IMR-90 (cell line): ENCODE data around the gene VOPP1. TPM values are rescaled to one million over a fixed set of nuclear protein-coding genes. Genes with fewer than 3 reads are reported as not detected.

Experiments used
- ATAC-seq: fragments of 200-7000 bp; cut with Tn5 transposase; 2 replicates; pipeline ENCODE4 v1.9.1; 2020; ENCODE audit warnings: low read depth, mild to moderate bottlenecking, moderate library complexity
- BruUV-seq: library from RNA; stranded (reverse); fragments of 400-500 nt; replicated peaks from 2 replicates; lab custom pipeline; 2021; lab: Mats Ljungman, UMichigan
- CTCF ChIA-PET: fragments of 300-600 bp; formaldehyde crosslinking; extraction: SDS; loops from one replicate; lab custom pipeline; 2021; ENCODE audit warnings: antibody characterized with exemption; lab: Yijun Ruan, JAX
- POLR2A ChIA-PET: fragments of 300-600 bp; sonication (Branson Sonifier 250); formaldehyde crosslinking; loops from one replicate; lab custom pipeline; 2022; ENCODE audit warnings: antibody characterized with exemption; ENCODE audit not compliant: unreplicated experiment; lab: Charles Lee
- DNase-seq: peaks from one replicate; pipeline ENCODE4 v3.0.0; 2013
- H2AFZ ChIP-seq: replicated peaks from 2 replicates; pipeline ENCODE3; 2013; ENCODE audit warnings: low read length, mild to moderate bottlenecking; ENCODE audit not compliant: poor library complexity
- H2AK5ac ChIP-seq: 2 replicates; pipeline ENCODE4 v1.6.1; 2013; ENCODE audit warnings: low read depth, low read length, inconsistent platforms
- H2AK9ac ChIP-seq: replicated peaks from 2 replicates; pipeline ENCODE3; 2013; ENCODE audit warnings: mild to moderate bottlenecking, low read depth, low read length, moderate library complexity; ENCODE audit not compliant: poor library complexity
- H2BK120ac ChIP-seq: 2 replicates; pipeline ENCODE4 v1.6.1; 2013; ENCODE audit warnings: low read depth, low read length, inconsistent platforms
- H2BK15ac ChIP-seq: 3 replicates; pipeline ENCODE4 v1.6.1; 2013; ENCODE audit warnings: low read depth, low read length, inconsistent platforms
- H2BK20ac ChIP-seq: 2 replicates; pipeline ENCODE4 v1.6.1; 2013; ENCODE audit warnings: low read depth, mild to moderate bottlenecking, inconsistent platforms, low read length, moderate library complexity
- H2BK5ac ChIP-seq: 2 replicates; pipeline ENCODE4 v1.6.1; 2013; ENCODE audit warnings: mild to moderate bottlenecking, low read depth, low read length, inconsistent platforms; ENCODE audit not compliant: poor library complexity, severe bottlenecking
- H3K14ac ChIP-seq: replicated peaks from 2 replicates; pipeline ENCODE4 v1.6.1; 2013; ENCODE audit warnings: low read depth, low read length, inconsistent platforms
- H3K18ac ChIP-seq: 2 replicates; pipeline ENCODE4 v1.6.1; 2013; ENCODE audit warnings: low read depth, low read length, control low read depth
- H3K23ac ChIP-seq: 2 replicates; pipeline ENCODE4 v1.6.1; 2013; ENCODE audit warnings: low read depth, low read length, inconsistent platforms
- H3K27ac ChIP-seq: 2 replicates; pipeline ENCODE4 v1.5.1; 2013; ENCODE audit warnings: mild to moderate bottlenecking, control low read depth, low read length; ENCODE audit not compliant: insufficient read depth
- H3K27me3 ChIP-seq: 2 replicates; pipeline ENCODE4 v1.6.1; 2013; ENCODE audit warnings: low read length; ENCODE audit not compliant: control insufficient read depth, insufficient read depth
- H3K36me3 ChIP-seq: 2 replicates; pipeline ENCODE4 v1.6.1; 2013; ENCODE audit warnings: low read length, mixed read lengths; ENCODE audit not compliant: control insufficient read depth, insufficient read depth
- H3K4ac ChIP-seq: 2 replicates; pipeline ENCODE4 v1.6.1; 2013; ENCODE audit warnings: low read depth, low read length, inconsistent platforms
- H3K4me1 ChIP-seq: 2 replicates; pipeline ENCODE4 v1.6.1; 2013; ENCODE audit warnings: low read length, mixed read lengths; ENCODE audit not compliant: control insufficient read depth, insufficient read depth
- H3K4me2 ChIP-seq: 2 replicates; pipeline ENCODE4 v1.6.1; 2013; ENCODE audit warnings: low read depth, mild to moderate bottlenecking, control low read depth, low read length, moderate library complexity
- H3K4me3 ChIP-seq: 2 replicates; pipeline ENCODE4 v1.5.1; 2013; ENCODE audit warnings: low read depth, mild to moderate bottlenecking, control low read depth, low read length, moderate library complexity; ENCODE audit not compliant: insufficient read depth
- H3K56ac ChIP-seq: 2 replicates; pipeline ENCODE4 v1.6.1; 2013; ENCODE audit warnings: low read length, inconsistent platforms; ENCODE audit not compliant: insufficient read depth; ENCODE audit errors: extremely low read depth
- H3K79me1 ChIP-seq, 2 experiments: 2 replicates each; pipeline ENCODE4 v1.6.1; 2013; ENCODE audit warnings: low read length in 2 of 2, inconsistent platforms in 1 of 2, low read depth in 1 of 2
- H3K9ac ChIP-seq: 2 replicates; pipeline ENCODE4 v1.6.1; 2013; ENCODE audit warnings: low read depth, low read length, control low read depth
- H3K9me1 ChIP-seq: 2 replicates; pipeline ENCODE4 v1.6.1; 2013; ENCODE audit warnings: low read length, inconsistent platforms; ENCODE audit not compliant: insufficient read depth
- H3K9me3 ChIP-seq: 2 replicates; pipeline ENCODE4 v1.6.1; 2013; ENCODE audit warnings: low read length; ENCODE audit not compliant: control insufficient read depth, insufficient read depth
- H4K20me1 ChIP-seq: 2 replicates; pipeline ENCODE4 v1.6.1; 2013; ENCODE audit warnings: low read length, inconsistent platforms; ENCODE audit not compliant: insufficient read depth
- H4K5ac ChIP-seq: 2 replicates; pipeline ENCODE4 v1.6.1; 2013; ENCODE audit warnings: mild to moderate bottlenecking, low read depth, low read length, control low read depth
- H4K8ac ChIP-seq, 2 experiments: 2 replicates each; pipeline ENCODE4 v1.6.1; 2013; ENCODE audit warnings: low read depth in 2 of 2, low read length in 2 of 2, control low read depth in 1 of 2, inconsistent platforms in 1 of 2
- H4K91ac ChIP-seq: 2 replicates; pipeline ENCODE4 v1.6.1; 2013; ENCODE audit warnings: low read depth, low read length, inconsistent platforms; ENCODE audit not compliant: insufficient read depth
- CHD1 ChIP-seq: IDR thresholded peaks from 2 replicates; pipeline ENCODE4 v1.6.1; 2012; ENCODE audit warnings: low read depth, low read length, improper control_type of control experiment
- CTCF ChIP-seq: conservative IDR thresholded peaks from 2 replicates; pipeline ENCODE4 v1.5.1; 2012; ENCODE audit warnings: mild to moderate bottlenecking, low read depth, low read length, improper control_type of control experiment
- FOS ChIP-seq: fragments of 150-350 bp; IDR thresholded peaks from 2 replicates; pipeline ENCODE4 v1.6.1; 2016; ENCODE audit warnings: low read depth, low read length
- NFE2L2 ChIP-seq: fragments of 150-350 bp; IDR thresholded peaks from 2 replicates; pipeline ENCODE4 v1.6.1; 2016; ENCODE audit warnings: low read depth, mild to moderate bottlenecking, low read length
- RAD21 ChIP-seq: IDR thresholded peaks from 2 replicates; pipeline ENCODE4 v1.6.1; 2012; ENCODE audit warnings: low read length, improper control_type of control experiment
- RCOR1 ChIP-seq: IDR thresholded peaks from 2 replicates; pipeline ENCODE4 v1.6.1; 2012; ENCODE audit warnings: mild to moderate bottlenecking, low read length, improper control_type of control experiment; ENCODE audit not compliant: insufficient replicate concordance
- WGBS, 2 experiments: methylation state at CpG; one replicate each; pipeline versions ENCODE4 v1.1.5 to v1.1.7; 2013; ENCODE audit warnings: missing lambda C conversion rate in 2 of 2; ENCODE audit not compliant: insufficient read length in 1 of 2; ENCODE audit errors: extremely low coverage in 2 of 2; 5-methylcytosine and 5-hydroxymethylcytosine counted together
- dilution Hi-C: fragments of 300-500 bp; cut with HindIII; formaldehyde crosslinking; loops from one replicate; pipeline ENCODE4 v1.14.3; 2018; ENCODE audit warnings: low sequenced_read_pairs; ENCODE audit not compliant: unreplicated experiment
- in situ Hi-C: fragments of 300-500 bp; cut with MboI; formaldehyde crosslinking; loops from 3 replicates; pipeline ENCODE4 v1.14.3; 2019; ENCODE audit warnings: low sequenced_read_pairs, inconsistent platforms, mixed read lengths
- intact Hi-C: fragments of 100-400 bp; cut with micrococcal nuclease; formaldehyde crosslinking; loops from 2 replicates; pipeline ENCODE4 v1.10.0; 2022
- polyA plus RNA-seq, 3 experiments: library from polyadenylated mRNA; depleted of rRNA; stranded (reverse); fragments of >200 nt; gene quantifications; 2 replicates each; pipeline ENCODE4 v1.2.3, GENCODE V29; 2012; ENCODE audit warnings: low replicate concordance in 1 of 3
- total RNA-seq: library from RNA; depleted of rRNA; stranded (reverse); fragments of >200 nt; gene quantifications from 2 replicates; pipeline ENCODE4 v1.2.3, GENCODE V29; 2012
- TF ChIP-seq, protein P1 (sequence below): fragments of 150-350 bp; IDR thresholded peaks from 2 replicates; pipeline ENCODE4 v1.6.1; 2017; ENCODE audit warnings: mild to moderate bottlenecking, antibody characterized with exemption, low read length, low read depth
- TF ChIP-seq, protein P2 (sequence below): fragments of 150-350 bp; IDR thresholded peaks from 2 replicates; pipeline ENCODE4 v1.6.1; 2016; ENCODE audit warnings: low read depth, mild to moderate bottlenecking, low read length, moderate library complexity, borderline replicate concordance

The VOPP1 gene
- total and polyA plus RNA-seq, 2 of the 4 experiments (the other 2 are of a cell fraction): 60.2 to 94.5 TPM

GRCh38 chr7:55502858-55503440 is 69.4 kb downstream of the VOPP1 start:
- Histone ChIP-seq H2BK5ac (no peak overlapping the region), H2BK120ac (no peak overlapping the region), H3K23ac (no peak overlapping the region), H3K4me2 (no peak overlapping the region), H2AK9ac (no peak overlapping the region), H3K9ac (no peak overlapping the region), H3K27ac (no peak overlapping the region), H2AFZ (no peak overlapping the region), H3K18ac (no peak overlapping the region), H3K79me1 (peaks cover 51 to 89% of the 10 kb centered on the region in 2 experiments), H4K91ac (no peak overlapping the region), H2AK5ac (no peak overlapping the region), H3K14ac (no peak overlapping the region), H4K8ac (no peak overlapping the region), H4K20me1 (peaks cover 19% of the 10 kb centered on the region), H3K9me3 (no peaks in the 10 kb centered on the region), H3K4me1 (peaks cover 10% of the 10 kb centered on the region), H3K27me3 (no peaks in the 10 kb centered on the region), H3K4me3 (no peak overlapping the region), H2BK20ac (no peak overlapping the region), H3K9me1 (peaks cover 22% of the 10 kb centered on the region), H3K56ac (no peak overlapping the region), H3K36me3 (peaks cover 3% of the 10 kb centered on the region; the same call in 1 of the 2 replicates), H4K5ac (no peak overlapping the region), H2BK15ac (no peak overlapping the region), H3K4ac (no peak overlapping the region)
- TF ChIP-seq FOS: no peak
- no peak for TF ChIP-seq CTCF
- TF ChIP-seq, protein P1, sequence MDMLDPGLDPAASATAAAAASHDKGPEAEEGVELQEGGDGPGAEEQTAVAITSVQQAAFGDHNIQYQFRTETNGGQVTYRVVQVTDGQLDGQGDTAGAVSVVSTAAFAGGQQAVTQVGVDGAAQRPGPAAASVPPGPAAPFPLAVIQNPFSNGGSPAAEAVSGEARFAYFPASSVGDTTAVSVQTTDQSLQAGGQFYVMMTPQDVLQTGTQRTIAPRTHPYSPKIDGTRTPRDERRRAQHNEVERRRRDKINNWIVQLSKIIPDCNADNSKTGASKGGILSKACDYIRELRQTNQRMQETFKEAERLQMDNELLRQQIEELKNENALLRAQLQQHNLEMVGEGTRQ: no peak
- no peak for TF ChIP-seq CHD1
- no peak for TF ChIP-seq RCOR1
- TF ChIP-seq, protein P2, sequence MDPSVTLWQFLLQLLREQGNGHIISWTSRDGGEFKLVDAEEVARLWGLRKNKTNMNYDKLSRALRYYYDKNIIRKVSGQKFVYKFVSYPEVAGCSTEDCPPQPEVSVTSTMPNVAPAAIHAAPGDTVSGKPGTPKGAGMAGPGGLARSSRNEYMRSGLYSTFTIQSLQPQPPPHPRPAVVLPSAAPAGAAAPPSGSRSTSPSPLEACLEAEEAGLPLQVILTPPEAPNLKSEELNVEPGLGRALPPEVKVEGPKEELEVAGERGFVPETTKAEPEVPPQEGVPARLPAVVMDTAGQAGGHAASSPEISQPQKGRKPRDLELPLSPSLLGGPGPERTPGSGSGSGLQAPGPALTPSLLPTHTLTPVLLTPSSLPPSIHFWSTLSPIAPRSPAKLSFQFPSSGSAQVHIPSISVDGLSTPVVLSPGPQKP: no peak
- TF ChIP-seq NFE2L2: no peak
- TF ChIP-seq RAD21: no peak
- no peak for DNase-seq
- no TSS peak for BruUV-seq
- intact Hi-C loops: no loop called here
- dilution Hi-C loops: no loop called here
- ChIA-PET CTCF (no interaction called here), POLR2A (no interaction called here)
- in situ Hi-C loops: no loop called here
- ATAC-seq: no peak
- 74% methylated on average over 6 of the region's 8 CpGs; no CpG with 5 or more reads in 1 of the 2 experiments for WGBS, 2 experiments
